ENCODE results near the gene PEX6.

- no peak for TF ChIP-seq CTCF (IDR thresholded peaks at IDR 0.05)
- TF ChIP-seq POLR2AphosphoS5 (IDR thresholded peaks at IDR 0.05): peak in 1 of 2 donors; percentile 63
- TF ChIP-seq POLR2A (IDR thresholded peaks at IDR 0.05): peak in 2 of 4 donors; percentile 54 to 64
Measured at GRCh38 chr6:43021270-43022047, 42.5 kb upstream of the PEX6 start, which contains the start of gene RRP36.

Measured in upper lobe of left lung (tissue), 4 donors.